Measurements from ENCODE around the gene ZNF772.

- no peak for TF ChIP-seq POLR2A (IDR thresholded peaks at IDR 0.05; ENCODE audit: low read depth)
- no peak for TF ChIP-seq CTCF (IDR thresholded peaks at IDR 0.05)
- TF ChIP-seq EP300 (IDR thresholded peaks at IDR 0.05), result no peak
- TF ChIP-seq POLR2AphosphoS5 (IDR thresholded peaks at IDR 0.05), result peak; percentile 53 to 92
These were observed 42.0 kb downstream of the ZNF772 start, which contains the start of gene ZNF749 for GRCh38 chr19:57435062-57435978.
